Stimulated activated CD4-positive, alpha-beta T cell treated with anti-CD3 and anti-CD28 coated beads, Interleukin-1b, Interleukin-23, amount 100 ng/mL, for 1 hour (primary cell): ENCODE data around the gene CPNE7.
A peak's percentile ranks its signal among the peaks of the same experiment; 100 is the strongest.
"Not testable (repeated sequence)": the region's sequence is repeated elsewhere in the genome, so short reads cannot be mapped to it uniquely, and the experiment has no call there.

Experiments used
- DNase-seq, 2 donors: peaks; one replicate each; pipeline ENCODE4 v3.0.0-alpha.2; 2020; ENCODE audit warnings: low read depth in 2 of 2

CPNE7 gene

DNA sequence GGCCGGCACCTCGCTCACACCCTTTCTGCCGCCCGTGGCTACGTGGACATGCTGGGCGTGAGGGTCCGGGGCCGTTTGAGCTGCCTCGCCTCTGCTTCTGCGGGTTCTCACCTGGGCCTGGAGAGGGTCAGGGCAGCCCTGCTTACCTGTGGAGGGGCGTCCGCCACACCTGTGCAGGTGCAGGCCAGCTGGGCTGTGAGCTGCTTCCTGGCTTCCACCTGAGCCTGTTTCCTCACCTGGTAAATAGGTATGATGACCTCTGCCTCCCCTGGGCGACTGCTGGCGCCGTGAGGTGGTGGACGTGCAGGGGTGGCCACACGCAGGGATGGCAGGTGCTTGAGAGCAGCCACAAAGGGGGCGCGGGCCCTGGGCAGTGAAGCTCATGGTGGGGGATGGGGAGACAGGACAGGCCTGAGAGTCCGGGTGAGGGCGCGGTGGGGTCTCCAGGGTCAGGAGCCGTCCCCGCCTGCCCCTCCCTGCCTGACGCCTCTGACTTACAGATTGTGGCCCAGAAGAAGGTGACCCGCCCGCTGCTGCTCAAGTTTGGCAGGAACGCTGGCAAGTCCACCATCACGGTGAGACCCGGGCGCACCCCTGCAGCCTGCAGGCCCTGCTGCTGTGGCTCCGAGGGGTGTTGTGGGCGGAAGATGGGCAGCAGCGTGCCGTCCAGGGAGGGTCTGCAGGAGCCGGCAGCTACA lies 7.8 kb downstream of the CPNE7 start:
- no peak for DNase-seq

DNA sequence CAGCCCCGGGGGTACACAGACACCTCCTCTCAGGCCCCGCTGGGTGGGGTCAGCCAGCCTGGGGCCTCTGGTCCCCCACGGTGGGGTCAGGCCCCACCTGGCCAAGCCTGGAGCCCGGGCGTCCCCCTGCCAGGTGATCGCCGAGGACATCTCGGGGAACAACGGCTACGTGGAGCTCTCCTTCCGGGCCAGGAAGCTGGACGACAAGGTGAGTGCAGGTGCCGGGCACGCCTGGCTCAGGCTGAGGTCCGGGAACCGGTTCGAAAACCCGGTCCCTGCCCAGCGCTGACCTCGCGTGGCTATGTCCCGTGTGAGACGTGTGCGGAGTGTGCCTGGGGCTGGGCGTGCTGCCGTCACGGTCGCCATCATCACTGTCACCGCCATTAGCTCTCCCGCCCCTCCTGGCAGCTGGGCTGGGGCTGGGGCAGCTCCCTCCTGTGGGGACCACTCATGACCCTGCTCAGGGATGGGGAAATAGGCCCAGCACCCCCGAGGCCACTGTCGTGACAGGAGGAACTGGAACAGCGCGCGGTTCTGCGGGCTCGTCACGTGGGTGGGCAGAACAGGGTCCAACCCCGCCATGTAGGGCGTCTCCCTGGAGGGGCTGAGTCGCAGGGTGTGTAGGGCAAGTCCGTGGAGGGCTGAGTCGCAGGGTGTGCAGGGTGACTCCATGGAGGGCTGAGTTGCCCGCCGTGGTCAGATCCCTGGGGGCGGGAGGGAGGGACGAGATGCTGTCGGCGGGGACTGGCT lies 8.5 kb downstream of the CPNE7 start:
- no peak for DNase-seq

DNA sequence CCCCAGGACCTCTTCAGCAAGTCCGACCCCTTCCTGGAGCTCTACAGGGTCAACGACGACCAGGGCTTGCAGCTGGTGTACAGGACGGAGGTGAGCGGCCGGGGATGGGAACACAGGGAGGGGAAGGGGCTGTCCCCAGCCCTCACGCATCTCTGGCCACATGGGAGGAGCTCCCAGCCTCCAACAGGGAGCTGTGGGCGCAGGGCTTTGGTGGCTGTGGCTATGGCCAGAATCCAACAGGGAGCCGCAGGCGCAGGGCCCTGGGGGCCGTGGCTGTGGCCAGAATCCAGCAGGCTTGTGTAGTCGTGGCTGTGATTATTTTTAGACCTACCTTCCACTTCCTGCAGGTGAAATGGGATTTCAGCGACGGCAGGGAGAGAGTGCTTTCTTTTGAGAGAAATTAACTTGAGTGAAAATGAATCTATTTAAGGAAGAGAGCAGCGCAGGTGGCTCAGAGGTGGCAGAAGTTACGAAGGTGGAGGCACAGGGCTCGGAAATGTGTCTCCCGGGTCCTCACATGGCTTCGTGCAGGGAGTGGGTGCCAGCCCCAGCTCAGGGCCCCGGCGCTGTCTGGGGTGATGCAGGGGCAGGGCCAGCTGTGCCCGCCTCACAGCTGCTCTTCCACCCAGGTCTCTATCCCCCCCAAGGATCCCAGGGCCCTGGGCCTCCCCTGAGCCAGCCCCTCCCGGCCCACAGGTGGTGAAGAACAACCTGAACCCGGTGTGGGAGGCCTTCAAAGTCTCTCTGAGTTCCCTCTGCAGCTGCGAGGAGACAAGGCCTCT lies 9.4 kb downstream of the CPNE7 start:
- DNase-seq: no peak

DNA sequence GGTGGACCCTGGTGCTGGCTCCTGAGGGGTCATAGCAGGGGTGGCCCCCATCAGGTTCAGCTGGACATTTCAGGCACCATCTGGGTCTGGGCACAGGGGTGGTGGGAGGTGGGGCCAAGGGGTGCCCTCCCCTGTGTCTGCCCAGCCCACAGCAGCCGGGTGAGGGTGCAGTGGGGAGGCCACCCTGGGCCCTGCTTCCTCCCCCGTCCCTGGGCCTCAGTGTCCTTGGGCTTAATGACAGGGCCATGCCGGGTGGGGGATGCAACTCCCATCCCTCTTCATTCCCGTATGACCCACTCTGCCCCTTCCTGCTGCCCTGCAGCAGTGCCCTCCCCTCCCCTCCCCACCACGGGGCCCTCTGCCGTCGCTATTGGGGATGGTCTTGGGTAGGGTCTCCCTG lies 10.7 kb downstream of the CPNE7 start:
- DNase-seq: no peak

DNA sequence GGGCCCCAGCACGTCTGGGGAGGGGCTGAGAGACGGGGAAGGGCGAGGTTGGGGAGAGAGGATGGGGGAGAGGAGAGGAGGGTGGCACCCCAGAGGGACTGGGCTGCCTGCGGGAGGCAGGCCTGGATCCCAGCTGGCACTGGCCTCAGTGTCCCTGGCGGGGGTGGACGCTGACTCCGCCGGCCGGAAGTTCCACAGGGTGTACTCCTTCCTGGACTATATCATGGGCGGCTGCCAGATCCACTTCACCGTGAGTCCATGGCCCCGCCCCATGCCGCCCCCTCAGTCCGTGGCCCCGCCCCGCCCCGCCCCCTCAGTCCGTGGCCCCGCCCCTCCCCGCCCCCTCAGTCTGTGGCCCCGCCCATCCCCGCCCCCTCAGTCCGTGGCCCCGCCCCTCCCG lies 11.3 kb downstream of the CPNE7 start:
- DNase-seq: no peak

DNA sequence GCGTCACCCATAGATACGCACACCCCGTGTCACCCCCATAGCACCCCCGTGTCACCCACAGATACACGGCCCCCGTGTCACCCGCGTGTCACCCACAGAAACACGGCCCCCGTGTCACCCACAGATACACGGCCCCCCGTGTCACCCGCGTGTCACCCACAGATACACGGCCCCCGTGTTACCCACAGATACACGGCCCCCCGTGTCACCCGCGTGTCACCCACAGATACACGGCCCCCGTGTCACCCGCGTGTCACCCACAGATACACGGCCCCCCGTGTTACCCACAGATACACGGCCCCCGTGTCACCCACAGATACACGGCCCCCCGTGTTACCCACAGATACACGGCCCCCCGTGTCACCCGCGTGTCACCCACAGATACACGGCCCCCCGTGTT lies 12.1 kb downstream of the CPNE7 start:
- not testable (repeated sequence) for DNase-seq

DNA sequence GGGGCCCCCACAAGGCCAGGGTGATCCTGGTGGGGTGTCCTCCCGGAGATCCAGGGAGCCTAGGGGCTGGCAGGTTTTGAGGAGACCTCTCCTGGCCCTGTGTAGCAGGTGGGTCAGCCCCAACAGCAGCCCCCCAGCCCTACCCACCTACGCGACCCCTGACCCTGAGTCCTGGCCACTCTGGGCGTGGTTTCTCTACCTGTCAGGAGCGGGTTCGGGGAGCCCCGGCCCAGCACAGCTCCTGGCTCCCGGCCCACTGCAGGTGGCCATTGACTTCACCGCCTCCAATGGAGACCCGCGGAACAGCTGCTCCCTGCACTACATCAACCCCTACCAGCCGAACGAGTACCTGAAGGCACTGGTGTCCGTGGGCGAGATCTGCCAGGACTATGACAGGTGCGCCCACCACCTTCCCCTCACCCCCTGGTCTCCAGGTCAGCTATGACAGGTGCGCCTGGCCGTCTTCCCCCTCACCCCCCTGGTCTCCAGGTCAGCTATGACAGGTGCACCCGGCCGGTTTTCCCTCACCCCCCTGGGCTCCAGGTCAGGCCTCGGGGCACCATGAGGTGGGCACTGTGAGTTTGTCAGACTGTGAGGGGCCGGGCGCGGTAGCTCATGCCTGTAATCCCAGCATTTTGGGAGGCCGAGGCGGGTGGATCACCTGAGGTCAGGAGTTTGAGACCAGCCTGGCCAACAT lies 13.0 kb downstream of the CPNE7 start:
- no peak for DNase-seq

DNA sequence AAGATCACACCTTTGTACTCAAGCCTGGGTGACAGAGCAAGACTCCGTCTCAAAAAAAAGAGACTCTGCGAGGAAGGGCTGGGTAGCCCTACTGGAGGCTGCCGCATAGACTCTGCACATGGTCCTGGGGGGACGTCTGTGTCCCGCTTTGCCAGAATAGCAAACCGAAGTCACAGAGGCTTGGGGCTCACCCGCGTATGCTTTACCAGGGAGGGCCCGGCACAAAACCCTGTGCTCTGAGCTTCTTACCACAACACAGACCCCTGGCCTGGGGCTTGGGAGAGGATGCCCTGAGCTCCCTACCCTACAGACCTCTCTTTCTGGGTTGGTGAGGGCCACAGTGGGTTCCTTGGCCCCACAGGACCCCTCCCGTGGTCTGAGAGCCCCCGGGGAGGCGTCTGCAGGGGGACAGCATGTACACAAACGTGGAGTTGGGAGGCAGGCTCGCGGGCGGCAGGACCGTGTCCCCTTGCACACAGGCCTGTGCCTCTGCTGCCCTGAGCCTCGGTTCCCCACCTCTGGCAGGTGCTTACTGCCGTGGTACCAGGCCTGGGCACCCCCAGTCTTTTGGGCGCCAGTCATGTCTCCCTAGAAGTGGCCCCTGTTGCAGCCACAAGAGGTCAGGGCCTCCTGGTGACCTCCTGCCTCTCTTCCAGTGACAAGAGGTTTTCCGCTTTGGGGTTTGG lies 13.8 kb downstream of the CPNE7 start:
- no peak for DNase-seq

DNA sequence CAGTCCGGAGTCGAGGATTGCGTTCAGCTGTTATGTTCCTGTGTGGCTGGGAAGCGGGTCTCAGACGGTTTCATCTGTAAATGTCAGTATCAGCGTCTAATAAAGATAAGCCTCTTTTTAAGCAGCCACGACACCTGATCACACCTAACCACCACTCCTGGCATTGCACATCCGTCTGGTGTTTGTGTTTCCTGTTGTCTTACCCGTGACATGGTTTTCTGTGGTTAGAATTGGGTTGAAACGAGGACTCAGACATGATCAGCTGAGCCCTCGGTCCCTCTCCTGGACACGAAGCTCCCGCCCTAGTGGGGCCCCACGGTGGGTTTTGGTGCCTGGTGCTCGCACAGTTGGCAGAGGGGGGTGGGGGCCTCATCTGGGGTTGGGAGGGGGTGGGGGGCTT lies 18.3 kb downstream of the CPNE7 start:
- DNase-seq: peak in 1 of 2 donors; percentile 23

DNA sequence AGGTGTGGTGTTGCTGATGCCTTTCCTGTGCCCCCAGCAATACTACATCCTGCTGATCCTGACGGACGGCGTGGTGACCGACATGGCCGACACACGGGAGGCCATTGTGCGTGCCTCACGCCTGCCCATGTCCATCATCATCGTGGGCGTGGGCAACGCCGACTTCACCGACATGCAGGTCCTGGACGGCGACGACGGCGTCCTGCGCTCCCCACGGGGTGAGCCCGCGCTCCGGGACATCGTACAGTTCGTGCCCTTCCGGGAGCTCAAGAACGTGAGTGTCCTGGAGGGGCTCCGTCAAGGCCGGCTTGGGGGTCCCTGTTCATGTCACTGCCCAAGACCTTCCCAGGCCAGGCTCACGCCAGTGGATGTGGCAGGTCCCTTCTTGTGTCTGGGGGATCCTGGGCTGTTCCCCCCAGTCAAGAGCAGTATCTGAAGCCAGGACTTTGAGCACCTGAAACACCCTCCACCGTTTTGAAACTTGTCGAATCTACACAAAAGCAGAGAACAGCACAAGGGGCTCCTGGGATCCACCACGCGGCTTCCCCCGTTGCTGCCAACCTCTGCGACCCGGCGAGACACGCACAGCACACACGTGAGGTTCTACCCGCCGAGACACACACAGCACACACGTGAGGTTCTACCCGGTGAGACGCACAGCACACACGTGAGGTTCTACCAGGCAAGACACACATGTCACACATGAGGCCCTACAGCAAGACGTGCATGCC lies 19.9 kb downstream of the CPNE7 start:
- no peak for DNase-seq

DNA sequence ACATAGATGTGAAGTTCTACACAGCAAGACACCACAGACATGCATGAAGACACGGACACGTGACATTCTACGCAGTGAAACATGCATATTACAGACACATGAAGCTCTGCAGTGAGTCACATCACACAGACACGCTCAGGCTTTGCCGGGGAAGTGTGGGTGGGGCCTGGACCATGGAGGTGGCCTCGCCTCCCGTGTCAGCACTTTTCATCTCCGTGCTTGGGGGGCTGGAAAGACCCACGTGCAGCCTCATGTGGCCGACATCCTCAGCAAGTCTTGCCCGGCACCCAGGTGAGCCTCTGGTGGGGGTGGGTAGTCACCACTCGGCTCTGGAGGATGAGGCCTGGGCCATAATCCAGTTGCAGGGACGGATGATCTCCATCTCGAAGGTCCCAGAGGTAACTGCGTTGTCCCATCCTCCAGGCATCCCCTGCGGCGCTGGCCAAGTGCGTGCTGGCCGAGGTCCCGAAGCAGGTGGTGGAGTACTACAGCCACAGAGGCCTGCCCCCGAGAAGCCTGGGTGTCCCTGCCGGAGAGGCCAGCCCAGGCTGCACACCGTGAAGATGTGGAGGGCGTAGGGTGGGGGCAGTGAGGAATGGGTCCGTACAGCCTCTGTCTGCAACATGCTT lies 20.6 kb downstream of the CPNE7 start:
- no peak for DNase-seq

DNA sequence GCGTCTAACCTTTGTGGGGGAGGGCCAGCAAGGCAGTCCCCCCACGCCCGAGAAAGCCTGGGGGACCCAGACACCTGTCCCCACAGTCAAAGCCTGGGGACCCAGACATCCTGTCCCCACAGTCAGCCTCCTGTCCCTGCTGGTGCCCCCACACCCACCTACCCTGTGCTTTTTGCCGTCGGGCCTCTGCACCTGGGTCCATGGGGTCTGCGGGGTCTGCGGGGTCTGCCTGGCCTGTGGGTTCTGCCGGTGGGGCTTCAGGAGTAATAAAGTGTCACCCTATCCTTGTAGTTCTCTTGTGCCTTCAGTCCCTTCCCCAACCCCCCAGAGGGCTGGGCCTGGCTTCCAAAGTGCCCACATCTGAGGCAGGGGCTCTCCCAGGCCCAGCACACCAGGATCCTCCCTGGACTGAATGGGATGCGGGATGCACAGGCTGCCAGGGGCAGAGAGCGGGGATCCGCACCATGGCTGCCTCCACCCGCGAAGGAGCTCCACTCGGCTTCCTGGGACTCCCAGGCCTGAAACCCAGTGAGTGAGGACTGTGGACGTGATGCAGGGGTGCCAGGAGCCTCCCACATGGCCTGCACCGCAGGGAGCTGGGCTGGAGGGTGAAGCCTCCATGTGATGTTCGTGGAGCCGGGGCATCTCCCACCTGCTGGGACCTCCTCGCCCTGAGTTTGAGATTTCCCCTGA lies 21.5 kb downstream of the CPNE7 start:
- no peak for DNase-seq

DNA sequence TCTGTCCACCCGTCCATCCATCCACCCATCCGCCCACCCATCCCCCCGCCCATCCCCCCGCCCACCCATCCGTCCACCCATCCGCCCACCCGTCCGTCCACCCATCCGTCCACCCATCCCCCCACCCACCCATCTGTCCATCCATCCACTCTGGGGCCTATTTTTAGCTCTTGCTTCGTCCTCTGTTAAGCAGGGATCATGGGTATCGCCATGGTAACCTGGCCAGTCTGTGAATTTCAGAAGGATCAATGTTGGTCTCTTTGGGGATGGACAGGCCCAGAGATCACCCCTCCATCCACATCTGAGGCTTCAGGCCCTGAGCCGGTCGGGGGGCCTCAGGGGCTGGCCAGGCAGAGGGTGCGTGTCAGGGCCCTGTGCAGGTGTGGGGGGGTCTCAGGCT lies 22.6 kb downstream of the CPNE7 start:
- DNase-seq: no peak

DNA sequence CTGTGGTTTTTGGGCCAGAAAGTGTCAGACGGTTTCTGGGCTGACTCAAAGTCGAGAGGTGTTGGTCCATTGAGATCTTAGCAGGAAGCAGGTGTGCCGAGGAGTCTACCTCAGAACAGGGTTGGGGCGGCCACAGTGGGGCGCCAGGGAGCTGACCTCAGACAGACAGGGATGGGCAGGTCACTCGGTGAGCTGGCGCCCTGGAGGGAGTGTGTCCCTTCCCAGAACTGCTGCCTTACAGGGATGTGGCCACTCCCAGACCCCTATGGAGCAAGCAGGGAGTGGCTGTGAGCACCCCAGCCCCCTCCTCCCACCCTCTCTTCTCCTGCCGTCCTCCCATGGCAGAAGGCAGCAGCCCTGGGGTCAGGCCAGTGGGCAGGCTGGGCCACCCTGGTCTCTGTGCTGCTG lies 23.9 kb downstream of the CPNE7 start:
- no peak for DNase-seq

DNA sequence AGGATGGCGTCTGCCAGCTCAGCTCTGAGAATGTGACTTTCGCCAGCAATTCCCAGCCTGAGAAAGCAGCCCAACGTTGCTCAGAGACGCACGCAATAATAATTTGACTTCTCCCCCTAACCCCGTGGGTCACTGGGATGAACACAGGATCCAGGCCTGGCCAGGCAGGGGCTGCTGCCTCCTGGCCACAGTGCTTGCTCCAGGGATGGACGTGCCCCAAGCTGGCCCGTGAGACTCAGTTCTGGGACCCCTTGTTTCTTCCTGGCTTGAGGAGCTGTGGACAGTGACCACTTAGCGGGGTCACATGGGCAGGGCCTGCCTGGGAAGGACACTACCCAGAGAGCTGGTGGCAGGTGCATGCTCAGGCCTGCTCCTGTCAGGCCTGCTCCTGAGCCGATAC lies 24.3 kb downstream of the CPNE7 start:
- no peak for DNase-seq

DNA sequence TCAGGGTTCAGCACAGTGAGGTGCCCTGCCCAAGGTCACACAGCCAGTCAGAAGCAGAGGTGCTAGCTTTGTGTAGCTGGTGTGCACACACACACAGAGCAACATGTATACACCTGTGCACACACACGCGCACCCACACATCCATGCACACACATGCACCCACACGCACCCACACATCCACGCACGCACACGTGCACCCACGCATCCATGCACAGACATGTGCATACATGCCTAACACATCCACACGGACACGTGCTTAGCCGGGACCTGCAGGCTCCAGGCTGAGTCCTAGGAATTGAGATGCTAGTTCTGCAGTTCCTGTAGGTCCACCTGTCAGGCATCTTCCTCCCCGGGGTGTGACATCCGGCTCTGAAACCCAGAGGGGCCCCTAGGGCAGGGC lies 24.9 kb downstream of the CPNE7 start:
- no peak for DNase-seq

DNA sequence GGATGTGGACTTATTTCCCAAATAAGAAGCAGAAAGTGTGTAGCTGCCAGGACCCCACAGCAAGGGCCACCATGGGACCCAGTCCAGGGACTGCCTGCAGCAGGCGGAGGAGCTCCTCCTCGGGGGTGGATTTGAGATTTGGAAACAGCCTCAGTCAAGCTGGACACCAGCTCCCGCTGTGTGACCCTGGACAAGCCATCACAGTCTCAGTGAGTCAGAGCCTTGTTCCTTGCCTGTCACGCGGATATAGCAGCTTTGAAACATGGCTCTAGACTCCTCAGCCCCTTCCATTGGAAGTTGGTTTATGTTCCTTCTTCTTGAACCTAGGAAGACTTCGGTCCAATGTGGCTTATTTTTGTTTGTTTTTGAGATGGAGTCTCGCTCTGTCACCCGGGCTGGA lies 25.4 kb downstream of the CPNE7 start:
- DNase-seq: no peak

DNA sequence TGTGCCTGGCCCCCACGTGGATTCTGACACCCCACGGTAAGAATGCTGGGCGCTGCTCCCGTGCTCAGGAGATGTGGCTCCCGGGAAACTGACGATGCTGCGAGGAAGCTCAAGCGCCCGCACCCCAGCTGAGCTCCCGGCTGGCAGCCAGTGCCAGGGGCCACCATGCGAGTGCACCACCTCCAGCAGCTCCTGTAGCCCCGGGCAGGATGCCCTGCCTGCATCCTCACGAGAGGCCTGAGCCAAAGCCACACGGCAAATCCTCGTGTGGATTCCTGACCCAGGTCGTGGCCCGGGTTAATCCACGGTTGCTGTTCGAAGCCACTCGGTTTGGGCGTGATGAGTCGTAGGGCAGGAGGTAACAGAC lies 26.3 kb downstream of the CPNE7 start:
- DNase-seq: no peak

DNA sequence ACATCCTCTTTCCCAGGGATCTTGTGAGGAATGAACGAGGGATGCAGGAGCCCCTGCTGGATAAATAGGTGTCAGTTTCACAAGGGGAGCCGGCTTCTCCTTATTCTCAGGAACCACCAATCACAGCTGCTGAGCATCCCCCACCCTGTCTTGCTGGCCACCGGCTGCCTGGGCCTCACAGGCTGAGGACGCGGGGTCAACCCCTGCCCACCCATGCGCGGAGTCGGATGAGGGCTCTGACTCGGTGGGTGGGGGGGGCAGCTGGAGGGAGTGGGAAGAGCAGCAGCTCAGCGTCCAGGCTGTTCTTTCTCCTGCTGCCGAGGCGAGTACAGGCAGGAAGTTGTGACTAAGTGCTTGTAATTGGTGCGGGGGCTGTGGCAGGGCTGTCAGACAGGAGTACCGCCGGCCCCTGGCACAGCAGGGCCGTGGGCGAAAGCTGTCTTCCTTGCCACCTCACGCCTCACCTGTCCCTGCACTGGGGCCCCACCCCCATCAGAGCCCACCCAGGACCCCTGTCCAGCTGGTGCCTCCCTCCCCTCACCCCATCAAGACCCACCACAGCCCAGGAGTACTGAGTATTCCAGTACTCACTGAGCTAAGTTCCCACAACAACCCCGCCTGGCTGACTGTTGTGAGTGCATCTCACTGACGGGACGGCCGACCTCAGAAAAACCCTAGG lies 26.9 kb downstream of the CPNE7 start:
- peak; percentile 11 to 37 for DNase-seq
